Omental fat pad (tissue), 4 donors: ENCODE measurements around the gene SSNA1. TPM values are rescaled to one million over a fixed set of nuclear protein-coding genes. Genes with fewer than 3 reads are reported as not detected.

Experiments
- ATAC-seq: fragments of 150-250 bp; one replicate; pipeline ENCODE4 v1.9.1; 2016; ENCODE audit warnings: mild to moderate bottlenecking, moderate library complexity; ENCODE audit not compliant: low FRiP score
- DNase-seq: peaks from one replicate; pipeline ENCODE4 v3.0.0-alpha.2; 2019; ENCODE audit warnings: low spot score
- CTCF ChIP-seq, 3 donors: fragments of 450-650 bp; IDR thresholded peaks; one replicate each; pipeline ENCODE4 v1.5.1; 2016 to 2017; ENCODE audit warnings: antibody characterized with exemption in 3 of 3, mild to moderate bottlenecking in 3 of 3, moderate library complexity in 2 of 3
- total RNA-seq, 4 donors: library from RNA; depleted of rRNA; stranded (reverse); fragments of >200 nt; gene quantifications; one replicate each; pipeline ENCODE4 v1.1.0, GENCODE V29; 2016

SSNA1 gene
- total RNA-seq, 4 donors from 2014 or later, result 51.2 to 78.2 (median 67.1) TPM

DNA sequence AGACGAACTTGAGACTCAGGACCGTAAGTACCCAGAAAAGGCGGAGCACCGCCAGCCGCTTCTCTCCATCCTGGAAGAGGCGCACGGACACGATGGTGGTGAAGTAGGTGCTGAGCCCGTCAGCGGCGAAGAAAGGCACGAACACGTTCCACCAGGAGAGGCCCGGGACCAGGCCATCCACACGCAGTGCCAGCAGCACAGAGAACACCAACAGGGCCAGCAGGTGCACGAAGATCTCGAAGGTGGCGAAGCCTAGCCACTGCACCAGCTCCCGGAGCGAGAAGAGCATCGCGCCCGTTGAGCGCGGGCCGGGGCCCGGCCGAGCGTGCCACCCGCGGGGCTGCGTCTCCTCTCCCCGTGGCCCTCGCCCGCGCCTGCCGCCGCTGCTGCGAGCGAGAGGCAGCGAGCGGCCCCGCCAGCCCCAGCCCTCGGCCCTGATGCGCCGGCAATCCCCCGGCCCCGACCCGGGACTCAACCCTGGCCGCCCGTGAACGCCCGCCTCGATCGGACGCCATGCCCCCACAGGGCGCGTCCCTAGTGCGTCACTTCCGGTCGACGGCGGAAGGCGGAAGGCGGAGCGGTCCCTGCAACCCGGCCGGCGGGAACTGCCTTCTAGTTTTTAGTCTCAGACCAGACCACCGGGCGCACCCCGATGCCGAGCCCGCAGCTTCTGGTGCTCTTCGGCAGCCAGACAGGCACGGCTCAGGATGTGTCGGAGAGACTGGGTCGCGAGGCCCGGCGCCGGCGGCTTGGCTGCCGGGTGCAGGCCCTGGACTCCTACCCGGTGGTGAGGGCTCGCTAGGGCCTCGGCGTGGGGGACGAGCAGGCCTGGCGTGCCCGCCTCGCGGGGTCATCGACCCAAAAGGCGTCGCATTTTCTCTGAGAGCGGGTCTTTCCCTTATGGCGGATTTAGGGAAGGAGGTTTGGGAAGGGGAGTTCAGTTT is 16.9 kb downstream of the SSNA1 start, which contains the start of the genes NDOR1 and TMEM203:
Gene NDOR1, plus strand, starts transcription at position 575 of the 944 bp plus-strand sequence. Its CDS starts 78 bp downstream, at position 653.
Gene TMEM203, minus strand, starts transcription at position 523 of the 944 bp plus-strand sequence. Its CDS starts 234 bp downstream, at position 289.
- no peak for TF ChIP-seq CTCF (IDR thresholded peaks at IDR 0.05)
- ATAC-seq (peak; percentile 65), DNase-seq (peak; percentile 86)

GRCh38 chr9:137206602-137207001 is 18.1 kb downstream of the SSNA1 start:
- TF ChIP-seq CTCF (IDR thresholded peaks at IDR 0.05), result no peak
- ATAC-seq (no peak), DNase-seq (no peak)

DNA sequence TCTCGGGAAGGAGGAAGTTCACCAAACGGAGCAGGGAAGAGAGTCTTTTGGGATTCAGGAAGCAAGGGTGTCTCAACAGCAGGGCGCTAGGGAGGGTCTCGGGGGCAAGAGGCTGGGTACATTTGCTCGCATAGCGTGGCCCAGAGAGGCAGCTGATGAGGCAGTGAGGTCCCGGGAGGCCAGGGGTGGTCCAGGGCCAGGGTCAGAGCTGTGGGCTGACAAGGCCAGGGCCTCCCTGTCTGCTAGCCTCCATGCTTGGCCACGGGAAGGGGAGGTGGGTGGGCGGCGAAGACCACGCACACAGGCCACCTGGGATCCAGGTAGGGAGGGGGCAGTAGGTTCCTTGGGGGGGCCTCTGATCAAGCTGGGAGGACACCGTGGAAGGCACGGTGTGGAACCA is 23.1 kb downstream of the SSNA1 start:
- ATAC-seq (no peak), DNase-seq (no peak)
- no peak for TF ChIP-seq CTCF (IDR thresholded peaks at IDR 0.05)

DNA sequence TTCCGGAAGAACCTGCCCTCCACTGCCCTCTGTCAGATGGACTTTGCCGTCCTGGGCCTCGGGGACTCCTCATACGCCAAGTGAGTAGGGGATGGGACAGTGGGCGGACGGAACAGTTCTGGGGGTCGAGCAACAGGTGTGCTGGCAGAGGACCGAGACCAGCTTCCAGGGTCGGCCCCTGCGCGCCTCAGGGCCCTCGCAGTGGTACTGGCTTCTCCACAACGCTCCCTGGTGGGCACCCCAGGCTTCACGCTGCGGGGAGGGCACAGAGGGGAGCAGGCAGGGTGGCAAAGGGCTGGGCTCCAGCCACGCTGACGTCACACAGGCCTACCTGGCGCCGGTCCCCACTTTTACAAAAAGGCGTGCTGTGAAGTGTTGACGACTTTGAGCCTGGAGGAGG is 24.0 kb downstream of the SSNA1 start:
- no peak for TF ChIP-seq CTCF (IDR thresholded peaks at IDR 0.05)
- DNase-seq (no peak), ATAC-seq (no peak)

GRCh38 chr9:137213160-137214060 is 24.9 kb downstream of the SSNA1 start:
- ATAC-seq, result no peak
- TF ChIP-seq CTCF (IDR thresholded peaks at IDR 0.05), result no peak
- no peak for DNase-seq

GRCh38 chr9:137214620-137215019 is 26.1 kb downstream of the SSNA1 start:
- TF ChIP-seq CTCF (IDR thresholded peaks at IDR 0.05), result no peak
- DNase-seq, result no peak
- no peak for ATAC-seq
